ENCODE results near the gene C1orf141.
"Not testable (repeated sequence)": the region's sequence is repeated elsewhere in the genome, so short reads cannot be mapped to it uniquely, and the experiment has no call there.

Gene C1orf141

GRCh38 chr1:67084765-67085318 is 49.9 kb downstream of the C1orf141 start:
- ChIA-PET POLR2A (no interaction called here), CTCF (interaction anchor here (0.6 kb wide), 1 partner anchor 20 kb away, joined by 3 read pairs; no protein-coding TSS in a partner anchor)
- Histone ChIP-seq H3K27me3 (replicated peaks in 2 of 5; ENCODE audit: control insufficient read depth in 4 of 5, insufficient read depth in 5 of 5, low read length in 4 of 5) (no peaks in the 10 kb centered on the region), H3K36me3 (ENCODE audit: control insufficient read depth in 4 of 4, insufficient read depth in 4 of 4, low read length in 3 of 4) (no peaks in the 10 kb centered on the region), H3K27ac (ENCODE audit: insufficient read depth in 1 of 2, low read depth in 1 of 2, low read length in 2 of 2, poor library complexity in 1 of 2, severe bottlenecking in 2 of 2) (no peak overlapping the region), H3K9me3 (ENCODE audit: control extremely low read depth in 1 of 5, control insufficient read depth in 4 of 5, insufficient read depth in 2 of 5, low read depth in 1 of 5, low read length in 4 of 5) (peaks cover 0 to 6% (median 0%) of the 10 kb centered on the region in 5 experiments), H3K4me3 (ENCODE audit: control insufficient read depth in 1 of 7, extremely low read depth in 1 of 7, insufficient read depth in 4 of 7, low read depth in 2 of 7, low read length in 6 of 7) (no peak overlapping the region), H3K4me1 (ENCODE audit: control extremely low read depth in 1 of 4, control insufficient read depth in 4 of 4, insufficient read depth in 4 of 4, low read length in 3 of 4) (no peaks in the 10 kb centered on the region)
- WGBS (ENCODE audit: insufficient coverage): 100% methylated on average over 2 of the region's 9 CpGs
- no peak for DNase-seq

DNA sequence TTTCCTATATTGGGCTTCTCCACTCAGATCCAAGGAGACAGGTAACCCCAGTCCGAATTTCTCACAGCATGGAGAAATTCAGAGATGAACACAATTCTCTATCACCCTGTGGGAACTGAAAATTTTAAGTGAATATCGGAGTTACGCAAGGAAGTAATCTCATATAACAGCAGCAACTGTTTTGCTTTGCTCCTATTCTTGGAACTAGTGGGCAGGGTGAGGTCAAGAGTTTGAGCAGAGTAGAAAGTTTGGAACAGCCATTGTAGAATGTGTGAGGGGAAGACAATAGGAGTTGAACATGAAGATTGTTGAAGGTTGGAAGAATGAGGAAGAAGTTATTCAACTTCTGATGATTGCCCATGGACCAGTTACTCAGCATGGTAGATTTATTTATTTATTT is 56.5 kb downstream of the C1orf141 start:
- WGBS (ENCODE audit: insufficient coverage): 100% methylated on average over 3 of the region's 3 CpGs
- DNase-seq: no peak
- H3K36me3 ChIP-seq (ENCODE audit: control insufficient read depth in 4 of 4, insufficient read depth in 4 of 4, low read length in 3 of 4): no peaks in the 10 kb centered on the region
- ChIA-PET CTCF (no interaction called here), POLR2A (no interaction called here)
- H3K27ac ChIP-seq (ENCODE audit: insufficient read depth in 1 of 2, low read depth in 1 of 2, low read length in 2 of 2, poor library complexity in 1 of 2, severe bottlenecking in 2 of 2): no peak overlapping the region
- H3K4me3 ChIP-seq (ENCODE audit: control insufficient read depth in 1 of 7, extremely low read depth in 1 of 7, insufficient read depth in 4 of 7, low read depth in 2 of 7, low read length in 6 of 7): no peak overlapping the region
- H3K4me1 ChIP-seq (ENCODE audit: control extremely low read depth in 1 of 4, control insufficient read depth in 4 of 4, insufficient read depth in 4 of 4, low read length in 3 of 4): no peaks in the 10 kb centered on the region
- no peaks in the 10 kb centered on the region for H3K27me3 ChIP-seq (replicated peaks in 2 of 5; ENCODE audit: control insufficient read depth in 4 of 5, insufficient read depth in 5 of 5, low read length in 4 of 5)
- no peaks in the 10 kb centered on the region for H3K9me3 ChIP-seq (ENCODE audit: control extremely low read depth in 1 of 5, control insufficient read depth in 4 of 5, insufficient read depth in 2 of 5, low read depth in 1 of 5, low read length in 4 of 5)

- POLR2A ChIA-PET: no interaction called here
- Histone ChIP-seq H3K4me3 (ENCODE audit: control insufficient read depth in 1 of 7, extremely low read depth in 1 of 7, insufficient read depth in 4 of 7, low read depth in 2 of 7, low read length in 6 of 7) (no peak overlapping the region), H3K36me3 (ENCODE audit: control insufficient read depth in 4 of 4, insufficient read depth in 4 of 4, low read length in 3 of 4) (no peaks in the 10 kb centered on the region), H3K27ac (ENCODE audit: insufficient read depth in 1 of 2, low read depth in 1 of 2, low read length in 2 of 2, poor library complexity in 1 of 2, severe bottlenecking in 2 of 2) (no peak overlapping the region), H3K9me3 (ENCODE audit: control extremely low read depth in 1 of 5, control insufficient read depth in 4 of 5, insufficient read depth in 2 of 5, low read depth in 1 of 5, low read length in 4 of 5) (no peaks in the 10 kb centered on the region), H3K4me1 (ENCODE audit: control extremely low read depth in 1 of 4, control insufficient read depth in 4 of 4, insufficient read depth in 4 of 4, low read length in 3 of 4) (no peaks in the 10 kb centered on the region), H3K27me3 (replicated peaks in 2 of 5; ENCODE audit: control insufficient read depth in 4 of 5, insufficient read depth in 5 of 5, low read length in 4 of 5) (no peaks in the 10 kb centered on the region)
- no peak for DNase-seq
- 100% methylated on average over 1 of the region's 1 CpG for WGBS (ENCODE audit: insufficient coverage)
- CTCF ChIA-PET: no interaction called here
These were observed 57.2 kb downstream of the C1orf141 start for GRCh38 chr1:67077593-67077992.

DNA sequence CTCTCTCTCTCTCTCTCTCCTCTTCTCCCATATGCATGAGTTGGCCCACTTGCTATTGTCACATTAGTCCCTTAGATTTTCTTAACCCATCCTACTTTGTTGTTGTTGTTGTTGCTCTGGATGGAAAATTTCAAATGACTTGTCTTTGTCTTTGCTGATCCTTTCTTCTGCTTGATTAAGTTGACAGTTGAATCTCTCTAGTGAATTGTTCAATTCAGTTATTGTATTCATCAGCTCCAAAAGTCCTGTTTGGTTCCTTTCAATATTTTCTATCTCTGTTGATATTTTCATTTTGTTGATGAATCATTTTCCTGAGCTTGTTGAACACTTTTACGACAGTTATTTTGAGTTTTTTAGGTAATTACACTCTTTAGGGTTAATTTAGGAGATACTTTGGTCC is 62.0 kb downstream of the C1orf141 start:
- DNase-seq: no peak
- Histone ChIP-seq H3K36me3 (ENCODE audit: control insufficient read depth in 4 of 4, insufficient read depth in 4 of 4, low read length in 3 of 4) (no peaks in the 10 kb centered on the region), H3K27ac (ENCODE audit: insufficient read depth in 1 of 2, low read depth in 1 of 2, low read length in 2 of 2, poor library complexity in 1 of 2, severe bottlenecking in 2 of 2) (no peak overlapping the region), H3K27me3 (replicated peaks in 2 of 5; ENCODE audit: control insufficient read depth in 4 of 5, insufficient read depth in 5 of 5, low read length in 4 of 5) (no peaks in the 10 kb centered on the region), H3K4me3 (ENCODE audit: control insufficient read depth in 1 of 7, extremely low read depth in 1 of 7, insufficient read depth in 4 of 7, low read depth in 2 of 7, low read length in 6 of 7) (no peak overlapping the region), H3K9me3 (ENCODE audit: control extremely low read depth in 1 of 5, control insufficient read depth in 4 of 5, insufficient read depth in 2 of 5, low read depth in 1 of 5, low read length in 4 of 5) (peaks cover 0 to 5% (median 4%) of the 10 kb centered on the region in 5 experiments), H3K4me1 (ENCODE audit: control extremely low read depth in 1 of 4, control insufficient read depth in 4 of 4, insufficient read depth in 4 of 4, low read length in 3 of 4) (no peaks in the 10 kb centered on the region)
- WGBS (ENCODE audit: insufficient coverage): no CpG with 5 or more reads among the region's 1 CpG
- CTCF ChIA-PET: no interaction called here
- POLR2A ChIA-PET: no interaction called here

DNA sequence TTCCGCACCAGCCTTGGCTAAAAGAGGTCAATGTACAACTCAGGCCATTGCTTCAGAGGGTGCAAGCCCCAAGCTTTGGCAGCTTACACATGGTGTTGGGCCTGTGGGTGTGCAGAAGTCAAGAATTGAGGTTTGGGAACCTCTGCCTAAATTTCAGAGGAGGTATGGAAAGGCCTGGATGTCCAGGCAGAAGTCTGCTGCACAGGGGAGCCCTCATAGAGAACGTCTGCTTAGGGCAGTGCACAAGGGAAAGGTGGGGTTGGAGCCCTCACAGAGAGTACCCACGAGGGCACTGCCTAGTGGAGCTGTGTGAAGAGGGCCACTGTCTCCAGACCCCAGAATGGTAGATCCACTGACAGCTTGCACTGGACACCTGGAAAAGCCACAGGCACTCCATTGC is 67.1 kb downstream of the C1orf141 start:
- CTCF ChIA-PET; H3K36me3 ChIP-seq (ENCODE audit: control insufficient read depth in 4 of 4, insufficient read depth in 4 of 4, low read length in 3 of 4); H3K27ac ChIP-seq (ENCODE audit: insufficient read depth in 1 of 2, low read depth in 1 of 2, low read length in 2 of 2, poor library complexity in 1 of 2, severe bottlenecking in 2 of 2); POLR2A ChIA-PET; H3K4me3 ChIP-seq (ENCODE audit: control insufficient read depth in 1 of 7, extremely low read depth in 1 of 7, insufficient read depth in 4 of 7, low read depth in 2 of 7, low read length in 6 of 7); H3K4me1 ChIP-seq (ENCODE audit: control extremely low read depth in 1 of 4, control insufficient read depth in 4 of 4, insufficient read depth in 4 of 4, low read length in 3 of 4); H3K27me3 ChIP-seq (replicated peaks in 2 of 5; ENCODE audit: control insufficient read depth in 4 of 5, insufficient read depth in 5 of 5, low read length in 4 of 5): not testable (repeated sequence)
- DNase-seq: peak in 1 of 3 donors; percentile 6
- peaks cover 0 to 14% (median 9%) of the 10 kb centered on the region in 5 experiments for H3K9me3 ChIP-seq (ENCODE audit: control extremely low read depth in 1 of 5, control insufficient read depth in 4 of 5, insufficient read depth in 2 of 5, low read depth in 1 of 5, low read length in 4 of 5)
- 67% methylated on average over 3 of the region's 3 CpGs for WGBS (ENCODE audit: insufficient coverage)

DNA sequence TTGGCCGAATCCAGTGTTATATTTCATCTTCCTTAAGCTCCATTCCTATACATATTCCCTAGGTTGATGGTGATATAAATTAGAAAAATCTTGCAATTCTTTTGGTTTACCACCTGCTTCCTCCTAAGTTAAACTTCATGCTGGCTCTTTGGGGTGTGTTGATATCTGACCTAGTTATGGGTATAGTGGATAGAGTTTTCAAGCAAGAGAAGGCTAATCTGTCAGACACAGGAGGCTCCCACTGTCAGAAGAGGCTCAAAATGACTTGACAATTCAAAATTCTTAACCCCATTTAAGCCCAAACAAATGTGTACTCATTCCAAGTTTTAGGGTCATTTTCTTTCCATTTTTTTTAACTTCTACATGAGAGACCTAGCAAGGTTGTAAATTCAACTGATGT is 72.4 kb downstream of the C1orf141 start:
- no CpG with 5 or more reads among the region's 1 CpG for WGBS (ENCODE audit: insufficient coverage)
- POLR2A ChIA-PET: no interaction called here
- CTCF ChIA-PET: no interaction called here

GRCh38 chr1:67061266-67061665 is 73.5 kb downstream of the C1orf141 start:
- POLR2A ChIA-PET: interaction anchor here (0.7 kb wide), 1 partner anchor 59 kb away, joined by 3 read pairs; no protein-coding TSS in a partner anchor
- no peaks in the 10 kb centered on the region for H3K9me3 ChIP-seq (ENCODE audit: control extremely low read depth in 1 of 5, control insufficient read depth in 4 of 5, insufficient read depth in 2 of 5, low read depth in 1 of 5, low read length in 4 of 5)
- H3K4me1 ChIP-seq (ENCODE audit: control extremely low read depth in 1 of 4, control insufficient read depth in 4 of 4, insufficient read depth in 4 of 4, low read length in 3 of 4): no peaks in the 10 kb centered on the region
- no peak overlapping the region for H3K27ac ChIP-seq (ENCODE audit: insufficient read depth in 1 of 2, low read depth in 1 of 2, low read length in 2 of 2, poor library complexity in 1 of 2, severe bottlenecking in 2 of 2)
- H3K4me3 ChIP-seq (ENCODE audit: control insufficient read depth in 1 of 7, extremely low read depth in 1 of 7, insufficient read depth in 4 of 7, low read depth in 2 of 7, low read length in 6 of 7): no peak overlapping the region
- CTCF ChIA-PET: no interaction called here
- H3K27me3 ChIP-seq (replicated peaks in 2 of 5; ENCODE audit: control insufficient read depth in 4 of 5, insufficient read depth in 5 of 5, low read length in 4 of 5): no peaks in the 10 kb centered on the region
- 100% methylated on average over 1 of the region's 2 CpGs for WGBS (ENCODE audit: insufficient coverage)
- no peak for DNase-seq
- H3K36me3 ChIP-seq (ENCODE audit: control insufficient read depth in 4 of 4, insufficient read depth in 4 of 4, low read length in 3 of 4): no peaks in the 10 kb centered on the region

More for the DNA sequence above, 72.4 kb downstream of the C1orf141 start:
- no peaks in the 10 kb centered on the region for H3K4me1 ChIP-seq (ENCODE audit: control extremely low read depth in 1 of 4, control insufficient read depth in 4 of 4, insufficient read depth in 4 of 4, low read length in 3 of 4)
- H3K4me3 ChIP-seq (ENCODE audit: control insufficient read depth in 1 of 7, extremely low read depth in 1 of 7, insufficient read depth in 4 of 7, low read depth in 2 of 7, low read length in 6 of 7): no peak overlapping the region
- H3K9me3 ChIP-seq (ENCODE audit: control extremely low read depth in 1 of 5, control insufficient read depth in 4 of 5, insufficient read depth in 2 of 5, low read depth in 1 of 5, low read length in 4 of 5): peaks cover 0 to 6% (median 1%) of the 10 kb centered on the region in 5 experiments
- no peaks in the 10 kb centered on the region for H3K27me3 ChIP-seq (replicated peaks in 2 of 5; ENCODE audit: control insufficient read depth in 4 of 5, insufficient read depth in 5 of 5, low read length in 4 of 5)
- DNase-seq: peak in 1 of 3 donors; percentile 17
- H3K27ac ChIP-seq (ENCODE audit: insufficient read depth in 1 of 2, low read depth in 1 of 2, low read length in 2 of 2, poor library complexity in 1 of 2, severe bottlenecking in 2 of 2): no peak overlapping the region
- no peaks in the 10 kb centered on the region for H3K36me3 ChIP-seq (ENCODE audit: control insufficient read depth in 4 of 4, insufficient read depth in 4 of 4, low read length in 3 of 4)

All from common myeloid progenitor, CD34-positive (primary cell).